ENCODE data around the gene ALCAM. TPM values are rescaled to one million over a fixed set of nuclear protein-coding genes. Genes with fewer than 3 reads are reported as not detected.
"Not testable (repeated sequence)": the region's sequence is repeated elsewhere in the genome, so short reads cannot be mapped to it uniquely, and the experiment has no call there.

ALCAM gene
- total RNA-seq, 1 donor from 2014 or later = 12.7 TPM

DNA sequence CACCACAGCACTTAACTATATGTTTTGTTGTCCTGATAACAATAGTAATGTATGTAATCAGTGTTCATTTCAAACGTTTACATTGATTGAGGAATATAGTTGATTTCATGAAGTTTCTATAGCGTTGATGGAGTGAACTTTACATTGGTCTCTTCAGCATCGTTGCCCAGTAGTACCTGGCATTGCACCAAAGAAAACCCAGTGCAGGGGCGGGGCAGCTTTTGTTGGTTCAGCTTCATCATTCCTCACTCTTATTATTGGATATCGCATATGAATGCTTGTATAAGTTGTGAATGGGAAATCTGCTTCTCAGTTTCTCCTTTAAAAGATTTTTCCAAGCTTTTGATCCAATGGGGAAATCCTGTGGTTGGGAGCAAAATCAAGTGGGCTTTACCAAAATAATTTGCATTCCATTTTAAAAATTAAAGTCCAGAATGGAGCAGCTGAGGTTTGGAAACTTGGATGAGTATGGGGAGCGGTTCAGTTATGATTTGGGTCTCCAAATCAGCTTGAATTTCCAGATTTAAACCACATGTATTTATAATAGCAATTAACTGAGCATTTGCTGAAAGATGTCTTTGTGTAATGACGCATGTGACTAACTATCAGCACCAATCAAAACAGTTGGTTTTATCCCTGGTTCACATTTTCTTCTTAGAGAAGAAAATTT, 213.7 kb downstream of the ALCAM start:
- intact Hi-C loops (cut with micrococcal nuclease) = no loop called here

DNA sequence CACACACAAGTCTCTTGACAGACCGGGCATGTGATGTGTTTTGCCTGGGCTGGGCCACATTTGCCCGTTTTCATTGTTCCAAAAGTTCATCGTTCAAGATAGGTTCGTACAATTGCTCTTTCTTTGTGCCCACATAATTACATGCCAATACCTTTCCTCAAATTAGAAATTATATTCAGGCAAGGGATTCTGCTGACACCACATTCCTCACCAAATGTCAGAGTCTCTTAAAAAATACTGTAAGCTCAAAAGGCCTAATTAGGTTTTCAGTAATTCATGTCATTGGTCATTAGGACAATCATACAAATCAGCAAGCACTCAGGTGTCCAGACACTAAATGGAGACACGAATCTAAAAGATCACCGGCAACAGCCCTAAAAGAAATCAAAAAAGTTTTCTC, 215.3 kb downstream of the ALCAM start:
- intact Hi-C loops (cut with micrococcal nuclease) = no loop called here

DNA sequence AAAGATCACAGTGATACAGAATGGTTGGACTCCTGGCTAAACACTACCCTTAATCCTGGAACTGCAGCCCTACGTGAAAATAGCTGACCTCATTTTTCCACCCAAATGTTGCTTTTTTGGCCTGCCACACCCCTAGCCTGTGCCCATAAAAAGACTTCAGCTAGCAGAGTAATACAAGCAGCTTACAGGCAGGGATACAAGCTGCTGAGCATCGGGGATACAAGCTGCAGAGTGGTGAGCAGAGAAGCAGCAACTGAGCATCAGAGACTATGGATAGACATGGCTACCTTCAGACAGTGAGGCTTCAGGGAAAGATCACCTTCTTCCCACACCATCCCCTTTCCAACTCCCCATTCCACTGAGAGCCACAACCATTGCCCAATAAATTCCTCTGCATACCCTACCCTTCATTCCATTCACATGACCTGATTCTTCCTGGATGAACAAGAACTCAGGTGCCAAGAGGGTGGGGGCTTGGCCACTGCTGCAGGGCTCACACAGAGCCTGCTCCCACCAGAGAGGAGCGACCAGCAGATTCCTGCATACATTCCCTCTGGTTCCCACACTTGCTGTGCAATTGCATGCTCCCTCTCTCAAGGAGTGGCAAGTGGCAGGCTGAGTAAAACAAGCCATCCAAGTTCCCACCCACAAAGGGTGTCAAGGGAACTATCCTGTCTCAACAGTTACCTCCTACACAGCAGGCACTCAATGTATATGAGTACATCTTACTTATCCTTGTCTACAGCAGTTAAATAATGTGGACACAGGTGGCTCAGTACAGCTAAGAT, 217.5 kb downstream of the ALCAM start:
- intact Hi-C loops (cut with micrococcal nuclease) = no loop called here

DNA sequence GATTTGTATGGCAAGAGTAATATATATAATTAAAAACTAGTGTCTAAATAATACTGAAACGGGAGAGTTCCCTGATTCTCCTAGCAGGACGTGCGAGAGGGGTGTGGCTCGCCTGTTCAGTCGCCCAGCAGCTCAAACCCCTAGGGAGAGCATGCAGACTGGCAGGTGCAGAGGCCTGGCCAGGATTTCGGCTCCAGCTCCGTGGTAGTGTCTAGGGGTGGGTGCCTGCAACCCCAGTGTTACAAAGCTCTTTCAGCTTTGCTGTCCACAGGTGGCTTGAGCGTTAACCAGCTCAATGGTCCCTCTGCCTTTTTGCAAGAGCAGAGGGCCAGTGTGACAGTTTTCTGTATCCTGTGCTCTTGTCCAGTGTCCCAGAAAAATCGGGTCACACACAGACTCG, 226.6 kb downstream of the ALCAM start:
- intact Hi-C loops (cut with micrococcal nuclease) = no loop called here

DNA sequence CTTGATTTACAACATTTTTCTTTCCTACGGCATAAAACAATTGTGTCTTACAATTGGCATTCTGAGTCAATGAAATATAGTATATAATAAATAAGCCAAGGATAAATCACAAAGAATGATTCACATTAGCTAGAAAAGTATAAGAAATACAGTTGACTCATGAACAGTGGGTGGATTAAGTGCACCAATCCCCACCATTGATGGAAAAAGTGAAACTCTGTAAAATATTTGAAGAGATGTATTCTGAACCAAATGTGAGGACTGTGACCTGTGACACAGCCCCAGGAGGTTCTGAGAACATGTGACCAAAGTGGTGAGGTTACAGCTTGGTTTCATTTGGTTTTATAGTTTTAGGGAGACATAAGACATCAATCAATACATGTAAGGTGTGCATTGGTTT, 227.5 kb downstream of the ALCAM start:
- intact Hi-C loops (cut with micrococcal nuclease) = no loop called here

DNA sequence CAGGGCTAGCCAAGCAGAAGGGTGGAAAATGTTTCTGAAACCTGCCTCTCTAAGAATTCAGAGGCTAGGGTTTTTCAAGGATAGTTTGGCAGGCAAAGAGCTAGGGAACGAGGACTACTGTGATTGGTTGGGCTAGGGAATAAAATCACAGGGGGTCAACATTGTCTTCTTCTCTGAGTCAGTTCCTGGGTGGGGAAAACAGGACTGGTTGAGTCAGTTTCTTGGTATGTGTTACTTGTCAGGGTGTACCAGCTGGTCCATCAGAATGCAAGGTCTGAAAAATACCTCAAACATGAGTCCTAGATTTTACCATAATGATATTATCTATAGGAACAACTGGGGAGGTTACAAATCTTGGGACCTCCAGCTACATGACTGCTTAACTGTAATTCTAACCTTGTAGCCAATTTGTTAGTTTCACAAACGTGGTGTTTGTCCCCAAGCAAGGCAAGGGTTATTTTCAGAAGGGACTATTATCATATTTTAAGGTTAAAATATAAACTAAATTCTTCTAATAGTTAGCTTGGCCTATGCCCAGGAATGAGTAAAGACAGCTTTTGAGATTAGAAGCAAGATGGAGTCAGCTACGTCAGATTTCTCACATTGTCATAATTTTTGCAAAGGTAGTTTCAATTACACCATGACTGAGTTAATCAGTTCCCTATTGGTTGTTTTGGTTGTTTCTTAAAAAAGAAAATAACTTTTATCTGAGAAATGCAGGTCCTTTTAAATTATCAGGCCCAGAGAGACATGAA, 231.5 kb downstream of the ALCAM start:
- intact Hi-C loops (cut with micrococcal nuclease) = no loop called here

DNA sequence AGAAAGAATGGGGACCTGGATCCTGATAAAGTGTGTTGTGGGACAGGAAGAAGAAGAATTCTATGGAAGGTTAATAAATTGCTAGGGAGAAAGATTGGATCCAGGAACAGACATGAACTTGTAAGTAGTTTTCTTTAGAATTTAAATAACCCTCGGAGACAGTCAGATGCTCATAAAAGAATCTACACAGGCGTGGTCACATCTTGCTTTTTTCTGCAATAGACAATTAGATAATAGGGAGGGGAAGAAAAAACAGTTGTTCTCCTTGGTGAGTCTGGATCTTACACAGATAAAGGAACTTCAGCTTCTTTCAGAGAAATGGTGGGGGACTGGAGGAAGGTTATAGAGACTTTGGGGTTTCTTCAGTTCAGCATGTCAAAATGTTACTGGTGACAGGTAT, 232.6 kb downstream of the ALCAM start:
- intact Hi-C loops (cut with micrococcal nuclease) = no loop called here

DNA sequence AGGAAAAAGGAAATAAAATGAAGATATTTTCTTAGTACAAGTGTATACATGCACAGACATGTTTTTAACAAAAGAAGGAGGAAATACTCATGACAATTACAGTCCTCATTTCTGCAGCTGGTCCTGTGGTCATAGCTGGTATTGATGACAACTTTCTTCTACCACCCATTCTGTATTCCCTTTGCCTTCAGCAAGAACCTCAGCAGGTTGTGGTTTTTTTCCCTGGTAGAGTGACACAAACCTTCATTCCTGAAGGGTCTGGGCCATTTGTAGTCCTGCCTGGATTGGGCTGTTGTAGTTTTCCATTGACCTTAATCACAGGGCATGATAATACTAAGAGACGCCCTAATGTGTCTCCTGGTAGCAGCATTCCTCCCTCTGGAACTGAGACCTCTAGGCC, 235.0 kb downstream of the ALCAM start:
- intact Hi-C loops (cut with micrococcal nuclease) = not testable (repeated sequence)

DNA sequence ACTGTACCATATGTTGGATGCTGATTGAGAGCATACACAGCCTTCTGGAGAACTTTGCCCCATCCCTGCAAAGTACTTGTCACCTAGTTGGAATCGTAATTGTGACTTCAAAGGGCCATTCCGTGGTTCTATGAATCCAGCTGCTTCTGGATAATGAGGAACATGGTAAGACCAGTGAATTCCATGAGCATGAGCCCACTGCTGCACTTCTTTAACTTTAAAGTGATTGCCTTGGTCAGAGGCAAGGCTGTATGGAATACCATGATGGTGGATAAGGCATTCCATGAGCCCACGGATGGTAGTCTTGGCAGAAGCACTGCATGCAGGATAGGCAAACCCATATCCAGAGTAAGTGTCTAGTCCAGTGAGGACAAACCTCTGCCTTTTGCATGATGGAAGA, 235.6 kb downstream of the ALCAM start:
- intact Hi-C loops (cut with micrococcal nuclease) = not testable (repeated sequence)

DNA sequence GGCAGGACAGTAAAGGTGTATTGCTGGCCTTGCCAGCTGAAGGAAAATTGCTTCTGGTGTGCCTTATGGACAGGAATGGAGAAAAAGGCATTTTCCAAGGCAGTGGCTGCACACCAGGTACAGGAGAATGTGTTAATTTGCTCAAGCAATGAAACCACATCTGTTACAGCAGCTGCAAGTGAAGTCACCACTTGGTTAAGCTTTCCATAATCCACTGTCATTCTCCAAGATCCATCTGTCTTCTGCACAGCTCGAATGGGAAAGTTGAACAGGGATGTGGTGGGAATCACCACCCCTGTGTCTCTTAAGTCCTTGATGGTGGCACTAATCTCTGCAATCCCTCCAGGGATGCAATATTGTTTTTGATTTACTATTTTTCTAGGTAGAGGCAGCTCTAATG, 236.8 kb downstream of the ALCAM start:
- intact Hi-C loops (cut with micrococcal nuclease) = not testable (repeated sequence)

DNA sequence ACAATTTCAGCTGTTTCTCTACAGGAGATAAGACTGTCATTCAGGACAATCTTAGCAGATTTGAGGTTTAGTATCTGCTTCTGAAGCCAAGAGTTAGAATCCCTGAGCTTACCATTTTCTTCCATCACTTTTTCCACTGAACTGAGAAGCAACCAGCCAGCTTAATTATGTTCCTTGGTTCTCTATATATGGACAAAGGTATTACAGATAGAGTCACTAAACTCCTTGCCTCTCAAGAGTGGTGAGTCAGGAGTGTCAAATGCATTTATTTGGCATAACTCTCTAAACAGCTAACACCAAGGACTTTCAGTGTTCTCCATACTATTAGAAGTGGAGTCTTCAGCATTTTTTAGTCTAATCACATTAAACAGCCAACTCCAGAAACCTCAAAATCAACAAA, 239.3 kb downstream of the ALCAM start:
- intact Hi-C loops (cut with micrococcal nuclease) = no loop called here

DNA sequence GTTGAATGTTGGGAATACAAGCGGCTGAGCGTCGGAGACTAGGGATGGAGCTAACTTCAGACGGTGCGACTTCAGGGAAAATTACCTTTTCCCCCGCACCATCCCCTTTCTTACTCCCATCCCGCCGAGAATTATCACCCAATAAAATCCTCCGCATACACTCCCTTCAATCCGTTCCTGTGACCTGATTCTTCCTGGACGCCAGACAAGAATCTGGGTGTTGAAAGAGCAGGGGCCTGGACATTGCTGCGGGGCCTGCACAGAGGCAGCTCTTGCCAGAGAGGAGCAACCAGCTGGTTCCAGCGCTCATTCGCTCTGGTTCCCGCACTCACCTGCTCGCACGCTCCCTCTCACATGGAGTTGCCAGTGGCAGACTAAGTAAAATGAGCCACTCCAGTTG, 241.9 kb downstream of the ALCAM start:
- intact Hi-C loops (cut with micrococcal nuclease) = no loop called here

DNA sequence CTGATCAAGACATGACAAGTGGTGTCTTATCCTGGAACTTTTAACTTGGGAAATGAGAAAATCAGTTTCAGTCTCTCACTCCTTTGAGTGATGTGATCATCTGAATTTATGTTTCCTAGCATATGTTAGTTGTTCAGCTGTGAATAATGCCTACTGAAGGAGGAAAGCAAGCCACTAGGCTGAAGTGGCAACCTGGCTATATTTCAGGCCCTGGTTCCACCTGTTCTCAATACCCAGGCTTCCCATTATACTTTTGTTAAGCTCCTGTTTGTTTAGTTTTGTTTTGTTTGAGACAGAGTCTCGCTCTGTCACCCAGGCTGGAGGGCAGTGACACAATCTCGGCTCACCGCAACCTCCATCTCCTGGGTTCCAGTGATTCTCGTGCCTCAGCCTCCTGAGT, 243.8 kb downstream of the ALCAM start:
- intact Hi-C loops (cut with micrococcal nuclease) = no loop called here

DNA sequence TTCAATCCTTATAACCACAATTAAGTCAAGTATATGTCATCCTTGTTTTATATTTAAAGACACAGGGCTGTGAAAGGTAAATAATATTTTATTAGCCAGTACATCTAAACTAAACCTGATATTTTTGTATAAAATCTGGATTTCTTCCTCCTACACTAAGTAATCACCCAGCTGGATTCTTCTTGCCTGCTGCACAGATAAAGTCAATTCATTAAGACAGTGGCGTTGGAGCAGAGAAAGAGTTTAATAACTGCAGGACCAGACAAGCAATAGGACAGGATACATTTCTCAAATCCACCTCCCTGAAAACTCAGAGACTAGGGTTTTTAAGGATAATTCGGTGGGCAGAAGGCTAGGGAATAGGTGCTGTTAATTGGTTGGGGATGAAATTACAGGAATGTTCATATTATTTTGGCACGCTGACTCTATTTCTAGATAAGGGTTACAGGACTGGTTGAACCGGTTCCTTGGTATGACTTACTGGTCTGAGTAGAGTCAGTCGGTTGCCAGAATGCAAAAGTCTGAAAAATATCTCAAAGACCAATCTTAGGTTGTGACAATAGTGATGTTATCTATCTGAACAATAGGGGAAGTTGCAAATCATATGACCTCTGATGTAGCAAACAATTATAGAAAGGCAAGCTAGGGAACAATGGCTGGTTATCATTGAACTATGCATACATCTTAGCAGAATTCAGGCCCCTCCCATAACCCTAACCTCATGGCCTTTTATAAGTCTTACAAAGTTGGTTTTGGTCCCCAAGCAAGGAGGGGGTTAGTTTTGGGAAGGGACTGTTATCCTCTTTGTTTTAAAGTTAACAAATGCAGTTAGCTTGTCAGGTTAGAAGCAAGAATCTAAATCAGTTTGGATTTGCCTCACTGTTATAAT, 244.8 kb downstream of the ALCAM start:
- intact Hi-C loops (cut with micrococcal nuclease) = no loop called here

DNA sequence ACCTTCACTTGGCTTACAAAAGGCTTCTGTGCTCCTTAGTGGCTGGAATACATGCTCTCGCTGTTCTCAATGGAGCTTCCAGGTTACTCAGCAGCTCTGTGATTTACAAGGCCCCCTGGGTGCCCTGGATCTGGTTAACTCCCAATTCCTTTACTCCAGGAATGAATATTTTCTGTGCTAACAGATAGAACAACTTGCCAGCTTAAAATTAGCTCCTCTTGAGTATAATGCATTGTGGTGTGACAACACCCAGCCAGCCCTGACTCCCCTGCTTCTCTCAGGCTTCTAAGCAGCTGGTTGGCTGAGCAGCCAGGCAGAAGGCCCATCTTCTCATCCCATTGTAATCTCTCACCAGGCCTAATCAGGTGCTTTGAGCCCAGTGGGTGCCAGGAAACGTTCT, 246.4 kb downstream of the ALCAM start:
- intact Hi-C loops (cut with micrococcal nuclease) = no loop called here

DNA sequence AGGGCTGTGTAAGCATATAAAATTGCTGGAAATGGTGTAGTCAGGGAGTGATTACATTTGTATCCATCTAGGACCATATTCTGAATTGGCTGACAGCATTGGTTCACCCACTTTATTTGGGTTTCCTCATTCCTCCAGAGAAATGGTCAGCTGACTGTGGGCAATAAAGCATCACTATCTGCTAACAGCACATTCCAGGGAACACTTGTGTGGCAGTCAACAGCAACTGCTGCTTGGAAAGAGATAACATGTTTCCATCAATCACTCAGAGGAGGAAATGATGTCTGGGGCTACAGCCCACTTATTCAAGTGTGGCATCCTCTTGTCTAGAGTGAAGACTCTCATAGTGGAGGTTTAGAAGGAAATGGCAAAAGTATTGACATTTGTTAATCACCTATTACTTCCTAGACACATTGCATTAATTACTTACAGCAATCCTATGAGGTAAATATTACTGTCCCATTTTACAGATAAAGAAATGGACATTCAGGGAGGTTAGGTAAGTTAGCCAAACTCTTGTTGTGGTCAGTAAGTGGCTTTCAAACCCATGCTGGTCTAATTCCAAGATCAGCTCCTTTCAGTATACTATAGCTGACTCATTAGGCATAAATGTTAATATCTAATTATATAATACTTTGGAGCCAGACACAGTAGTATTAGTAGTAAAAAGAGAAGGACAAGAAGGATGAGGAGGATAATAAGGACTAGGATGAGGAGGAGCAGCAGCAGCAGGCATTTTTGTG, 247.8 kb downstream of the ALCAM start:
- intact Hi-C loops (cut with micrococcal nuclease) = no loop called here

DNA sequence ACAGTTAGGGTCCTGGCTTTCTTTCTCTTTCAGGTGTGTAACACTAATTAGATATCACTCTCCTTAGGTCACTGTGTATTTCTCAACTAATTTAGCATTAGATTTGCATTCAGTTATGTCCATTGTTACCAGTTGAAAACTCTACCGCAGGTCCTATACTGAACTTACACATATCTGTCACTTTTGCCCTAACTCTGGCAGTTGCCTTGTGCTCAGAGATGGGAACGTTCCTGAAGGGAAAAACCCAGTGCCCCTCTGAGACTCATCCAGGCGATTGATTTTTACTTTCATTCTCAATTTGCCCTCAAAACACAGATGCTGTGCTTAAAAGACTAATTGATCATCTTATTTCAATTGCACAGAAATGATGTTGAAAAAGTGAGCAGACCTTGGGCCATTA, 249.1 kb downstream of the ALCAM start:
- intact Hi-C loops (cut with micrococcal nuclease) = no loop called here

DNA sequence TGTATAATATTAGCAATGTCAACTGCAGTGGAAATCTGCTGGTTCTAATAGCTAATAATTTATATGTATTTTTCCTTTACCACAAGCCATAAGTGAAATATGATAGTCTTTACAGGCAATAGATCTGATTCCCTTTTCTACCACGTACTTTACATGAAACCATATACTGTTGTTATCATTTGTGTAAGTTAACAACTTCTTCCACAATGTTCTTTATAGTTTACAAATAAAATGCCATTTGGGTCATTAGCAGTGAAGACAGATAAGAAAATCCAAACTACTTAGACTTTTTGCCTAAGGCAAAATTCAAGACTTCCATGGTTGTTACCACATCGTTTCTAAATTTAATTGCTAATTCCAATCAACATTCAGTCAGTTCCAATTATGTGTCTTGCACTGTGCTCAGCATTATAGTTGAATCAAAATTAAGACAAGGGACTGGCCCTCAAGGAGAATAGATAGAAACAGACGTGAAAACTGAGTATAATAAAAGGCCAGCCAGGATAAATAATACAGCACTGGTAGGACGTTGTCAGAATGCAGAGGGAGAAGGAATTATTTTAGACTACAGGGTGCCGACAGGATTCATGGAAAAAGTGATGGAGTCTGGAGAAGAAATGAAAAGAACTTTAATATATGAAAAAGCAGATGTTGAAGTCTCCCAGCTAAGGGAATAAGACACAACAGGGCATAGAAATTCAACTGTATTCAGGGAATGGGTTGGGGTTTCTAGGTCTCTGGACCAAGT, 249.8 kb downstream of the ALCAM start:
- intact Hi-C loops (cut with micrococcal nuclease) = no loop called here

DNA sequence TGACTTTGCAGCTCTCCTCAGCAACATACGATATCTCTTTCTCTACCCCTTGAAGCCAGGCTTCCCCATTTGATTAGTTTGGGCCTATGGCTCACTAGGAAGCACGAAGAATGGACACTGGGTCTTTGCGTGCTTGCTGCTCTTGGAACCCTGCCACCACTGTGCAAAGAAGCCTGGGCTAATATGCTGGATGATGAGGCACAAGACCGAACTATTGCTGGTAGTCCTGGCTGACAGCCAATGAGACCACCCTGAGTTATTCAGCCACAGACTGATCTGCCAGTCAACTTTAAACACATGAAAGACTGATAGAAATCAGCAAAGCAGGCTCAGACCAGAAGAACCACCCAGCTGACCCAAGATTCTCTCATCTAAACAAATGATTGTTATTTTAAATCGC, 251.8 kb downstream of the ALCAM start:
- intact Hi-C loops (cut with micrococcal nuclease) = no loop called here

DNA sequence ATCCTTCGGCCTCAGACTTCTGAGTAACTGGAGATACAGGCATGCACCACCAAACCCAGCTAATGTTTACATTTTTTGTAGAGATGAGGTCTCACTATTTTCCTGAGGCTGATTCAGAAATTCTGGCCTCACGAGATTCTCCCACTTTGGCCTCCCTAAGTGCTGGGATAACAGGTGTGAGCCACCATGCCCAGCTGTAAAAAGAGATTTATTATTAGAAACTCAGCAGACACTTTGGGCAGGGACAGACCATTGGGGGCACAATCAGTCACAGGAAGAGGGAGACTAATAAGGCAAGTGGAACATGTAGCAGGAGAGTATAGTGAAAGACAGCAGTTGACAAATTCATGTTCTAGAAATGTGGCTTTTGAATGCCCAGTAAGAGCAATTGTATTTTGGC, 252.9 kb downstream of the ALCAM start:
- intact Hi-C loops (cut with micrococcal nuclease) = no loop called here
